Measurements from ENCODE around the gene DISC1.
"Not testable (repeated sequence)": the region's sequence is repeated elsewhere in the genome, so short reads cannot be mapped to it uniquely, and the experiment has no call there.

DNA sequence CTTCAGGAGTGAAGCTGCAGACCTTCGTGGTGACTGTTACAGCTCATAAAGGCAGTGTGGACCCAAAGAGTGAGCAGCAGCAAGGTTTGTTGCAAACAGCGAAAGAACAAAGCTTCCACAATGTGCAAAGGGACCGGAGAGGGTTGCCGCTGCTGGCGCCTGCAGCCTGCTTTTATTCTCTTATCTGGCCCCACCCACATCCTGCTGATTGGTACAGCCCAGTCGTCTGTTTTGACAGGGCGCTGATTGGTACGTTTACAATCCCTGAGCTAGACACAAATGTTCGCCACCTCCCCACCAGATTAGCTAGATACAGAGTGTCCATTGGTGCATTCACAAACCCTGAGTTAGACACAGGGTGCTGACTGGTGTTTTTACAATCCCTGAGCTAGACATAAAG lies 14.9 kb downstream of the DISC1 start:
- TF ChIP-seq, protein P1, sequence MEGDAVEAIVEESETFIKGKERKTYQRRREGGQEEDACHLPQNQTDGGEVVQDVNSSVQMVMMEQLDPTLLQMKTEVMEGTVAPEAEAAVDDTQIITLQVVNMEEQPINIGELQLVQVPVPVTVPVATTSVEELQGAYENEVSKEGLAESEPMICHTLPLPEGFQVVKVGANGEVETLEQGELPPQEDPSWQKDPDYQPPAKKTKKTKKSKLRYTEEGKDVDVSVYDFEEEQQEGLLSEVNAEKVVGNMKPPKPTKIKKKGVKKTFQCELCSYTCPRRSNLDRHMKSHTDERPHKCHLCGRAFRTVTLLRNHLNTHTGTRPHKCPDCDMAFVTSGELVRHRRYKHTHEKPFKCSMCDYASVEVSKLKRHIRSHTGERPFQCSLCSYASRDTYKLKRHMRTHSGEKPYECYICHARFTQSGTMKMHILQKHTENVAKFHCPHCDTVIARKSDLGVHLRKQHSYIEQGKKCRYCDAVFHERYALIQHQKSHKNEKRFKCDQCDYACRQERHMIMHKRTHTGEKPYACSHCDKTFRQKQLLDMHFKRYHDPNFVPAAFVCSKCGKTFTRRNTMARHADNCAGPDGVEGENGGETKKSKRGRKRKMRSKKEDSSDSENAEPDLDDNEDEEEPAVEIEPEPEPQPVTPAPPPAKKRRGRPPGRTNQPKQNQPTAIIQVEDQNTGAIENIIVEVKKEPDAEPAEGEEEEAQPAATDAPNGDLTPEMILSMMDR (IDR thresholded peaks at IDR 0.05) = not testable (repeated sequence)
- TF ChIP-seq POLR2A (IDR thresholded peaks at IDR 0.05) = not testable (repeated sequence)
